ENCODE data around the gene REPS1.

Gene REPS1

DNA sequence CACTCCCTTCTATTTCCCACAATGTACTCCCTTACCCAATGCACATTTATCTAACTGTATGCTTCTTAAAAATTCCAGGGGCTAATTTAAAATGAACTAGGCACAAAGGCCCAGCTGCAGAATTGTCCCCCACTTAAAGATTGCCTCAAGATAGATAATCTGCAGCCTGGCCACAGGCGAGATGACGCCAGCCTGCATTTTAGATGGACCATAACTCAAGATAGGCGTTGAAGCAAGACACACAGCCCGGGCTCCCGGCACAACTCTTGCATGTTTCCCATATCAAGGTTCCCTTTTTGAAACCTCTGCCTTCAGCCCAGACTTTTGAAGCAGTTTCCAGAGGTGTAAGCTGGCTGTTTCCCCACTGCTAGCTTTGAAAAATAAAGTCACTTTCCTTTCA is 3.2 kb upstream of the REPS1 start:
- no peak for TF ChIP-seq POLR2A (IDR thresholded peaks at IDR 0.05; ENCODE audit: low read length)
- no peak for TF ChIP-seq GATA1 (IDR thresholded peaks at IDR 0.05; ENCODE audit: low read depth, low read length)
- no peak for DNase-seq

DNA sequence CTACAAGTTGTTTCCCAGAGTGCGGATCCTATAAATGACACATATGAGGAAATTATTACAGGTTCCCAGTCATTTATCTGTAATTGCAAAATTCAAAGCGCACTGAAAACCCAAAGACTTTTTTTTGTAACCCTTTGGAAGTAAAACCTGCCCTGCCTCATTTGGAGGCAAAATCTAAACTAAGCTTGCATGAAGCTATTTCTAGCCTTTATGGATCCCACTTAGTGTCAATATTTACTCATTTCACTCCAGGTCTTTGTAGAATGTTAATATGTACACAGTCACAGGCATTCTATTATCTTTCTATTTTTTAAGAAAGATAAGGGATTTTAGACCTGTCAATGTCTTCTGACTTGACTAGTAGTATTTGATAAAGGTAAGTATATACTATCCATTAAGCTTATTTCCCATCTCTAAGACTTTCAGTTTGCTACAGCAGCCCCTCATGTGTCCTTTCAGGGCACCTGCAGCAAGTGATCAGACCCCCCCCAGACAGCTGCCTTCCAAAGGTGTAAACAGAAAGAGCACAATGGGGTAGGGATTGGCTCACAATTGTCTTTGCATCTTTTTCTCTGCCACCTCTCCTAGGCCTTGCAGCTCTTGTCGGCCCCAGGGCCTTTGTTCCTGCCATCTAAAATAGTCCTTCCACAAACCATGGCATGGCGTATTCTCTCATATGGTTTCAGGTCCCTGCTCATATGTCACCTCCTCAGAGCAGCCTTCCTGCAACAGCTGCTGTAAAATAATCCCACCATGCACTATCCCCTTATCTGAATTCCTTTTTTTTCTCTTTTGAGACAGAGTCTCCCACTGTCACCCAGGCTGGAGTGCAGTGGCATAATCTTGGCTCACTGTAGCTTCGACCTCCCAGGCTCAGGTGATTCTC is 1.3 kb upstream of the REPS1 start:
- TF ChIP-seq GATA1 (IDR thresholded peaks at IDR 0.05; ENCODE audit: low read depth, low read length) (no peak), POLR2A (IDR thresholded peaks at IDR 0.05; ENCODE audit: low read length) (no peak)
- DNase-seq = no peak

DNA sequence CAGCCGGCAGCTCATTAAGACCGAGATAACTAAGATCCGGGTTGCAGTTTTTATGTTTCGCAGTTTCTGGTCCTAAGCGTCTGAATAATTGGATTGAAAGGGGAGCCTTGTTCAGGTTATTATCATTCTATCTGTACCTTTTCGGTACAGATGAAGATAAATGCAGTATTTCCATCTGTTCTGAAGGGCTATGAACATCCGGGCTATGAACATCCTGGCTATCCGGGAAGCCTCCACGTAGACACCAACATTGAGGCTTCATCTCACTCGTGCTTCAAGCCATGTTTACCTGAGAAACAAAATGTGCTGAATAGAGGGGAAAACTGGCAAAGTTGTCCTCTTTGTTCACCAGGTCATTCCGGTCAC is 399 bp upstream of the REPS1 start:
- no peak for DNase-seq
- TF ChIP-seq POLR2A (IDR thresholded peaks at IDR 0.05; ENCODE audit: low read length) (no peak), GATA1 (IDR thresholded peaks at IDR 0.05; ENCODE audit: low read depth, low read length) (no peak)

DNA sequence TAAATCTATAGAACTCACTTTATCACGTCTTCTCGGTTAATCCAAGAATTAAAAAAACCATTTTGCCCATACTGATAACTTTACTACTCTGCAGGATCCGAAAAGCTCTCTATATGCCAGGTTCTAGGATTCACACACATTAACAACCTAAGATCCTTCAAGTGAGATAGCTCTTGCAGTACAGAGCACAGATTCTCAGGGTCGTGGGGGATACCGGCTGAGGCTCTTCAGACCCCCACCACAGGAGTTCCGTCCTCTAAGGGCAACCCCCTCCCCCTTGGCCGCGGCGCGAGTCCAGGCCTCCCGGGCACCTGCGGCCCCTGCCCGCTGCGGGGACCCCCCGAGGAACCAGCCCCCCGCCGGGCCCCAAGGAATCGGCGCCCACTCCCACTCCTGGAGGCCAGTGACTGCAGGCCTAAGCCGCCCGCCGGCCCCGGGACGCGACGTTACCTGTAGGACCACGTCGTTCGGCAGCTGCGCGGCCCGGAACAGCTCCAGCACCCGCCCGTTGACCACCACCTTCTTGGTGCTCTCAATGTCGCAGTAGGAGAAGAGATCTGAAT is 892 bp downstream of the REPS1 start:
- DNase-seq = peak in 1 of 2 experiments; percentile 38
- TF ChIP-seq GATA1 (IDR thresholded peaks at IDR 0.05; ENCODE audit: low read depth, low read length) (no peak), POLR2A (IDR thresholded peaks at IDR 0.05; ENCODE audit: low read length) (no peak)

DNA sequence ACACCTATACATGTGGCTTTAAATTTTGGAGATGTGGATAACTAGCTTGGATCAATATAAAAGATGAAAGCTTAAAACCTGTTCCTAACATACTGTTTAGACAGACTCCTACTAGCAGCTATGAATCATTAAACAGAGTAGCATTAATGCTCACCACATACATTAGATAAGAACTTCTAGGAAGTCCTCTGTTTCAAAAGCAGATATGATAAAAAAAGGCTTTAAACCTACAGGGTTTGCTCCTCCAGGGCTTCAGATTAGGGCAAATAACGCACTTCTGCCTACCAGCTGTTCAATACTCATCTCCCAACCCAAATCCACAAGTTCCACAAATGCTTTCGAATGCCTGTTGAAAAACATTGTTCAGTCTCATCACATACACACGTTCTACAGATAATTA is 1.5 kb downstream of the REPS1 start:
- DNase-seq = peak; percentile 44 to 56
- no peak for TF ChIP-seq GATA1 (IDR thresholded peaks at IDR 0.05; ENCODE audit: low read depth, low read length)
- TF ChIP-seq POLR2A (IDR thresholded peaks at IDR 0.05; ENCODE audit: low read length) = no peak

DNA sequence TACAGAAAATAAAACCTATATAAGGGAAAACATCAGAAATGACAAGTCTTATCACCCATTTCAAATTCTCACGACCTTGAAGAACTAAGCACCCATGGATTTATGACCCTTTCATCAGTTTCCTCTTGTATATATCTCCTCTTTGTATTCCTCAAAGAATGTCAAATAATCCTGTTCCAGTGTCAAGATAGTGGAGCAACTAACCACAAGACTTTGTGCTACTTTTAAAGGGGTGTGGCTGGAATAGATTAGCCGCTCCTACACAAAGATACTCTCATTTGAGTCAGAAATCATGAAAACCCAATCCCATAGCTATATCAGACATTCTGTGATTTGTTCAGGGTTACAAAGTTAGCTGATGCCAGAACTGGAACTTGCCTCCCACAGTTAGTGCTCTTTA is 6.6 kb downstream of the REPS1 start:
- TF ChIP-seq GATA1 (IDR thresholded peaks at IDR 0.05; ENCODE audit: low read depth, low read length) (no peak), POLR2A (IDR thresholded peaks at IDR 0.05; ENCODE audit: low read length) (no peak)
- DNase-seq = peak in 1 of 2 experiments; percentile 14

DNA sequence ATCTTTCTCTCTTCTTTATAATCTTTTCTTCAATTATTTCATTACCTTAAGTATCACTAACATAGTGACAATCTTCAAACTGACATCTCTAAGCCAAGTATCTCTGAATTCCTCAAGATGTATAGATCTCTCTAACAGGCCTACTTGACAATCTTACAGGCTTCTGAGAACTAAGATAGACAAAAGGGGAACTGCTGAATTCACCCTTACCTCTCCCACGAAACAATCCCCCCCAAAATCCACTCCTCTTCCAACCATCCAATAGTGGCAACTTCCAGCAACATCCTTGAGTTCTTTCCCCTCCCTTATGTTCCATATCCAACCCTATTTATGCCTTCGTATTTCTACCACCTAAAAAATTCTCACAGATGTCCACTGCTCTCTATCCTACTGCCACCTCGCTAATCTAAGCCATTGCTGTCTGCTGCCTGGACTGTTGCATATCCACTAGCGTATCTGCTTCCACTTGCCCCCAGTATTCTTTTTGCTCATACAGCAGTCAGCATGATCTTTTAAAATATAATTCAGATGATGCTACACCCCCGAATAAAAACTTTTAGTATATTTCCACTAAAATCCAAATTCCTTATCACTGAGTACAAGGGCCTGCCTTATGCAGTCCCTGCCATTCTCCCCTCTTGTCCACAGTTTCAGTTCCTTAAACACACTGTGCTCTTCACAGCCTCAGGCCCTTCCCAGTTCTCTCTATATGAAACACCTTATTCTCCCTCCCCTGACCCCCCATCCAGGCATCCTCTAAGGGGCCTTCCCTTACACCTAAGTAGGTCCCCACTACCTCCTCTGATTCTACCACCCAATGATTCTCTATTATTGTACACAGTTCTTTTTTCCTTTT is 8.0 kb downstream of the REPS1 start:
- no peak for TF ChIP-seq GATA1 (IDR thresholded peaks at IDR 0.05; ENCODE audit: low read depth, low read length)
- no peak for TF ChIP-seq POLR2A (IDR thresholded peaks at IDR 0.05; ENCODE audit: low read length)
- DNase-seq = no peak

DNA sequence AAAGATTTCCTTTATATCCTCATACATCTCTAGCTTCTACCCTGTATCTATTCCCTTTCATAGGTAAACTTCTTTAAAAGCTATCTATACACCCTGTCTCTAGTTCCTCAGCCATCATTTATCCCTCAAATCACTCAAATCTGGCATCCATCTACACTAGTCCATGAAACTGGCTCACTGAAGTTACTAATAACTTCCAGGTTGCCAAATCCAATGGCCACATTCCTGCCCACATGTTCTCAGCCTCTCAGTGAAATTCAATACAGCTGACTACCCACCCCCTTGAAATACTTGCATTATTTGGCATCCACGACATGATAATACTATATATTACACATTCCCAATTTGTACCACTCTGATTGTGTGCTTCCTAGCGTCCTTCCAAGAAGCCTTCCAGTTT is 8.7 kb downstream of the REPS1 start:
- TF ChIP-seq POLR2A (IDR thresholded peaks at IDR 0.05; ENCODE audit: low read length) (no peak), GATA1 (IDR thresholded peaks at IDR 0.05; ENCODE audit: low read depth, low read length) (no peak)

DNA sequence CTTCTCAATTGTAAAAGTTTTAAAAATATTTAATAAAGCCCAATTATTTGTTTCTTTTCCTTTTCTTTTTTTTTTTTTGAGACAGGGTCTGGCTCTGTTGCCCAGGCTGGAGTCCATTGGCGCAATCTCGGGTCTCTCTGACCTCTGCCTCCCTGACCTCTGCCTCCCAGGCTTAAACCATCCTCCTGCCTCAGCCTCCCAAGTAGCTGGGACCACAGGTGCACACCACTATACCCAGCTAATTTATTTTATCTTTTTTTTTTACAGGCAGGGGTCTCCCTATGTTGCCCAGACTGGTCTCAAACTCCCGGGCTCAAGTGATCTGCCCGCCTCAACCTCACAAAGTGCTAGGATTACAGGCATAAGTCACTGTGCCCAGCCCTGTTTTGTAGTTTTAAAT is 9.8 kb downstream of the REPS1 start:
- no peak for DNase-seq
- TF ChIP-seq GATA1 (IDR thresholded peaks at IDR 0.05; ENCODE audit: low read depth, low read length) (no peak), POLR2A (IDR thresholded peaks at IDR 0.05; ENCODE audit: low read length) (no peak)

More for the DNA sequence above, 8.7 kb downstream of the REPS1 start:
- no peak for DNase-seq

DNA sequence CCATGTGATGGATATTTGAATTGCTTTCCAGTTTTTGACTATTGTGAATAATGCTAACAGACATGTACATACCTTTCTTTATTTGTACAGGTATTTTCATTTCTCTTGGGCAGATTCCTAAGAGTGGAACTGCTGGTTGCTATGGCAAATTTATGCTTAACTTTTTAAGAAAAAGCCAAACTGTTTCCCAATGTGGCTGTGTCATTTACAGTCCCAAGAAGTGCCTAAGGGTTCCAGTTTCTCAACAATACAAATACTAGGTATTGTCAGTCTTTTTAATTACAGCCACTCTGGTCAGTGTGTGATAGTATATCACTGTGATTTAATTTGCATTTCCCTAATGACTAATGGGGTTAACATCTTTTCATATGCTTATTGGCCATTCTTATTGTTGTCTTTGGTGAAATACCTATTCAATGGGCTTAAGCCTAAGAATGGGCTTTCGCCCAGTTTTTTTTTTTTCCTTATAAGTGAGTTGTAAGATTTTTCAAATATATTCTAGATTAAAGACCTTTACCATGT is 10.3 kb downstream of the REPS1 start:
- TF ChIP-seq POLR2A (IDR thresholded peaks at IDR 0.05; ENCODE audit: low read length) (no peak), GATA1 (IDR thresholded peaks at IDR 0.05; ENCODE audit: low read depth, low read length) (no peak)
- no peak for DNase-seq

DNA sequence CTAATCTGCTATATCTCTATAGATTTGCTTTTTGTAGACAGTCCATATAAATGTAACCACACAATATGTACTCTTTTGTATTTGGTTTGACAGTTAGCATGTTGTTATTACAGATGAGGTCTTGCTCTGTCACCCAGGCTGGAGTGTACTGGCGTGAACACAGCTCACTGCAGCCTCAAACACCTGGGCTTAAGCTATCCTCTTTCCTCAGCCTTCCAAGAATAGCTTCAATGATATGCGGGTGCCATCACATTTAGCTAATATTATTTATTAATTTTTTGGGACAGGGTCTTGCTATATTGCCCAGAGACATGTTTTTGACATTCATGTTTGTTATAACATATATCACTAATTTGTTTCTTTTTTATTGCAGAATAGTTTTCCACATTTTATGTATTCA is 10.8 kb downstream of the REPS1 start:
- no peak for DNase-seq
- TF ChIP-seq POLR2A (IDR thresholded peaks at IDR 0.05; ENCODE audit: low read length) (no peak), GATA1 (IDR thresholded peaks at IDR 0.05; ENCODE audit: low read depth, low read length) (no peak)

DNA sequence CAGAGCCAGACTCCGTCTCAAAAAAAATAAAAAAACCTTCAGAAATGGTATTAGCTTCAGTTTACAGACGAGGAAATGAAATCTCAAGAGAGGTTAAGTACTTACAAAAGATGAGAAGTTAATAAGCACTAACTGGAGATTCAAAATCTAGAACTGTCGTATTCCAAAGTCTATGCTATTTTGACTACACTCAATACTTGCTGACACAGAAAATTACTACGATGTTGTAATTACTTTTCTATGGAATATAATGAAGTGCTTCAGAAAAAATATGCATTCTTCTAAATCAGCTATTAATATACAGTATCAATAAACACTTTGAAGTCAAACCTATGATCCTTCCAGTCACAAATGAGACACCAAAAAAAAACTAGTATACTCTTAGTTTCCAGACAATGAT is 12.2 kb downstream of the REPS1 start:
- no peak for DNase-seq
- TF ChIP-seq POLR2A (IDR thresholded peaks at IDR 0.05; ENCODE audit: low read length) (no peak), GATA1 (IDR thresholded peaks at IDR 0.05; ENCODE audit: low read depth, low read length) (no peak)

DNA sequence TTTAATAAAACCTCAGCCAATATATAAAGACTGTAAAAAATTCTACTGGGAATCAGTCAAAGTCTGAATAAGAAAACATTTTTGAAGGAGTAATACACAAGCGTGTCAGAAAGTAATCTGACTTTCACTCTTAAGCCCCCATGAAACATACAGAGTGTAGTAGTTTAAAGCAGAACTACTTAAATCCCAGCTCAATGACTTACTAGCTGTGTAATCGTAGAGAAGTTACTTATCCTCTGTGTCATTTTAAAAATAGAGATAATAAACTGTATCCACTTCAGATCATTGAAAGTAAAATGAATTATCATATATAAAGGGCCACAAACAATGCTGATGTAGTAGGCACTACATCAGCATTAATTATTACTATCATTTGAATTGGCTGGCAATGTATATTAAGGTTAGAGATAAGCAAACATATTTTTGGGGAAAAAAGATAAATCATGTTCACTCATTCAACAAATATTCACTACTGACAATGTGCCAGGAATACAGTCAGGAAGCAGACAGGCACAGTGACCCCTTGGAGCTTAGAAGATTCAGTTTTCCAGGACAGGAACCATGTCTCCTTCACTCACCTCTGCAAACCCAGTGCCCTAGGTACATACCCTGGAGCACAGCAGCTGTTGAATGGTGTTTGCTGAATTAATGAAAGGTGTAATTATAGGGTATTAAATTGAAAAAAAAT is 14.4 kb downstream of the REPS1 start:
- TF ChIP-seq GATA1 (IDR thresholded peaks at IDR 0.05; ENCODE audit: low read depth, low read length) (no peak), POLR2A (IDR thresholded peaks at IDR 0.05; ENCODE audit: low read length) (no peak)
- no peak for DNase-seq

Measured in erythroblast (primary cell).